Heart left ventricle (tissue), 13 donors: ENCODE results near the gene COG2.

Source experiments
- CTCF ChIP-seq, 12 donors: fragments of 200-600 bp; sonication (generic) in 4 of 12; IDR thresholded peaks; one replicate each; pipeline versions ENCODE4 v1.5.0 to v1.8.0; 2018 to 2022; ENCODE audit warnings: antibody characterized with exemption in 12 of 12, mild to moderate bottlenecking in 5 of 12
- POLR2A ChIP-seq, 2 donors: fragments of 450-650 bp; IDR thresholded peaks; one replicate each; pipeline ENCODE4 v1.6.1; 2017; ENCODE audit warnings: antibody characterized with exemption in 2 of 2, mild to moderate bottlenecking in 2 of 2, moderate library complexity in 2 of 2
- donor health status: ischemic (EF 13 %, LVEDD 7.1; RV severe dilation, severe dysfunction).
- donor health status: DM: no; HTN: yes; CAD: no.
- donor health status: DM: no; HTN: no; CAD: no.
- donor health status: ischemic (EF 25% LVEDD 6.9; RV normal size, moderate dysfunction).
- donor health status: ischemic (EF 25% LVEDD 5.7; RV mildly dilated, moderate dysfunction).
- donor health status: ischemic (EF 35%, LVEDD 5.7; RV mildly dilated, moderate dysfunction).
- donor health status: nonischemic (EF 11% LVEDD 7.7; RV severe dilation, severe dysfunction).
- donor health status: DM: yes; HTN: yes; CAD: no.
- donor health status: PGD.
- donor health status: ischemic (EF 29% LVEDD 5.4; RV normal size, mild dysfunction).
- donor health status: nonischemic (EF 23%, LVEDD 6.1; RV moderate dilation, normal function).

DNA sequence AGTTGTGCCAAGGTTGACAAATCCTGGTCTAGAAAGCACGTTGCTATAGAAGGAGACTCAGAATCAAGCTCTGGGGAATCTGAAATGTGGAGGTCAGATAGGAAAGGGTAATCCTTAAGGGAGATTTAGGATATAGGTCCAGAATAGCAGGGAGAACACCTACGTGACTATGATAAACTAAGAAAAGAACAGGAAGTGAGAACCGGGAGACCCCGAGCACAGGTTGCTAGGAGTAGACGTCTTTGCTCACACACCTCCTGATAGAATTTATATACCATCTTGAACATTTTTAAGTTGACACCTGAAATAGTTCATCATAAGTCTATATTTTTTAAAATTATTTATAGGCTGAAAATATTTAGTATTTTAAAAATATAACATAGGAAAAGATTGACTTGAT is 7.9 kb upstream of the COG2 start:
- TF ChIP-seq CTCF (IDR thresholded peaks at IDR 0.05) (no peak), POLR2A (IDR thresholded peaks at IDR 0.05) (no peak)
